GM21390 (cell line): ENCODE measurements around the gene CIT.
A peak's percentile ranks its signal among the peaks of the same experiment; 100 is the strongest.

Experiments
- ATAC-seq: cut with Tn5 transposase; IDR thresholded peaks from one replicate; pipeline ENCODE4 v1.9.1; 2021; ENCODE audit not compliant: unreplicated experiment

Gene CIT

GRCh38 chr12:119808441-119808840 lies 68.7 kb downstream of the CIT start:
- no peak for ATAC-seq

GRCh38 chr12:119807380-119807779 lies 69.7 kb downstream of the CIT start:
- no peak for ATAC-seq

GRCh38 chr12:119804011-119804641 lies 73.0 kb downstream of the CIT start:
- no peak for ATAC-seq

GRCh38 chr12:119803381-119803791 lies 73.7 kb downstream of the CIT start:
- ATAC-seq, result no peak

- no peak for ATAC-seq
Measured at GRCh38 chr12:119802472-119802871, 74.6 kb downstream of the CIT start.

GRCh38 chr12:119797090-119797489 lies 80.0 kb downstream of the CIT start:
- no peak for ATAC-seq

GRCh38 chr12:119796292-119796691 lies 80.8 kb downstream of the CIT start:
- no peak for ATAC-seq

GRCh38 chr12:119791453-119791852 lies 85.7 kb downstream of the CIT start:
- ATAC-seq, result no peak

GRCh38 chr12:119788786-119789185 lies 88.3 kb downstream of the CIT start:
- no peak for ATAC-seq

GRCh38 chr12:119786539-119786938 lies 90.6 kb downstream of the CIT start:
- ATAC-seq, result no peak

GRCh38 chr12:119784673-119785072 lies 92.4 kb downstream of the CIT start:
- no peak for ATAC-seq

GRCh38 chr12:119783787-119784186 lies 93.3 kb downstream of the CIT start:
- no peak for ATAC-seq

- ATAC-seq, result peak; percentile 48
Measured at GRCh38 chr12:119781804-119782203, 95.3 kb downstream of the CIT start.

- ATAC-seq, result no peak
Measured at GRCh38 chr12:119780786-119781434, 96.2 kb downstream of the CIT start.

- no peak for ATAC-seq
Measured at GRCh38 chr12:119775246-119775895, 101.7 kb downstream of the CIT start.

GRCh38 chr12:119772431-119772830 lies 104.7 kb downstream of the CIT start:
- ATAC-seq, result no peak

GRCh38 chr12:119770146-119770545 lies 107.0 kb downstream of the CIT start:
- ATAC-seq, result no peak

GRCh38 chr12:119762619-119763018 lies 114.5 kb downstream of the CIT start:
- no peak for ATAC-seq

- no peak for ATAC-seq
Measured at GRCh38 chr12:119758722-119759121, 118.4 kb downstream of the CIT start.

GRCh38 chr12:119758234-119758633 lies 118.9 kb downstream of the CIT start:
- no peak for ATAC-seq

GRCh38 chr12:119751961-119752360 lies 125.2 kb downstream of the CIT start:
- ATAC-seq, result no peak

- ATAC-seq, result no peak
Measured at GRCh38 chr12:119749666-119750065, 127.5 kb downstream of the CIT start.
